ENCODE measurements around the gene SSR3.

Gene SSR3

GRCh38 chr3:156533205-156533604 is 21.7 kb downstream of the SSR3 start:
- H3K27ac ChIP-seq (replicated peaks), result no peak overlapping the region
- TF ChIP-seq SPI1 (IDR thresholded peaks at IDR 0.05; ENCODE audit: borderline replicate concordance, low read depth) (no peak), GABPA (IDR thresholded peaks at IDR 0.05; ENCODE audit: low read depth) (no peak), POLR2AphosphoS5 (IDR thresholded peaks at IDR 0.05; ENCODE audit: low read depth) (no peak), CTCF (IDR thresholded peaks at IDR 0.05; ENCODE audit: insufficient read depth, low read length) (no peak)
- TF ChIP-seq, protein P1, sequence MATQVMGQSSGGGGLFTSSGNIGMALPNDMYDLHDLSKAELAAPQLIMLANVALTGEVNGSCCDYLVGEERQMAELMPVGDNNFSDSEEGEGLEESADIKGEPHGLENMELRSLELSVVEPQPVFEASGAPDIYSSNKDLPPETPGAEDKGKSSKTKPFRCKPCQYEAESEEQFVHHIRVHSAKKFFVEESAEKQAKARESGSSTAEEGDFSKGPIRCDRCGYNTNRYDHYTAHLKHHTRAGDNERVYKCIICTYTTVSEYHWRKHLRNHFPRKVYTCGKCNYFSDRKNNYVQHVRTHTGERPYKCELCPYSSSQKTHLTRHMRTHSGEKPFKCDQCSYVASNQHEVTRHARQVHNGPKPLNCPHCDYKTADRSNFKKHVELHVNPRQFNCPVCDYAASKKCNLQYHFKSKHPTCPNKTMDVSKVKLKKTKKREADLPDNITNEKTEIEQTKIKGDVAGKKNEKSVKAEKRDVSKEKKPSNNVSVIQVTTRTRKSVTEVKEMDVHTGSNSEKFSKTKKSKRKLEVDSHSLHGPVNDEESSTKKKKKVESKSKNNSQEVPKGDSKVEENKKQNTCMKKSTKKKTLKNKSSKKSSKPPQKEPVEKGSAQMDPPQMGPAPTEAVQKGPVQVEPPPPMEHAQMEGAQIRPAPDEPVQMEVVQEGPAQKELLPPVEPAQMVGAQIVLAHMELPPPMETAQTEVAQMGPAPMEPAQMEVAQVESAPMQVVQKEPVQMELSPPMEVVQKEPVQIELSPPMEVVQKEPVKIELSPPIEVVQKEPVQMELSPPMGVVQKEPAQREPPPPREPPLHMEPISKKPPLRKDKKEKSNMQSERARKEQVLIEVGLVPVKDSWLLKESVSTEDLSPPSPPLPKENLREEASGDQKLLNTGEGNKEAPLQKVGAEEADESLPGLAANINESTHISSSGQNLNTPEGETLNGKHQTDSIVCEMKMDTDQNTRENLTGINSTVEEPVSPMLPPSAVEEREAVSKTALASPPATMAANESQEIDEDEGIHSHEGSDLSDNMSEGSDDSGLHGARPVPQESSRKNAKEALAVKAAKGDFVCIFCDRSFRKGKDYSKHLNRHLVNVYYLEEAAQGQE (IDR thresholded peaks at IDR 0.05; ENCODE audit: insufficient replicate concordance, low read depth), result no peak
- peaks cover 5% of the 10 kb centered on the region for H3K27me3 ChIP-seq (ENCODE audit: insufficient read depth, poor library complexity, severe bottlenecking)
- no peak for DNase-seq (ENCODE audit: low read depth in 1 of 2, low spot score in 1 of 2)
- H3K4me3 ChIP-seq (replicated peaks; ENCODE audit: insufficient read depth, low read length), result no peak overlapping the region

DNA sequence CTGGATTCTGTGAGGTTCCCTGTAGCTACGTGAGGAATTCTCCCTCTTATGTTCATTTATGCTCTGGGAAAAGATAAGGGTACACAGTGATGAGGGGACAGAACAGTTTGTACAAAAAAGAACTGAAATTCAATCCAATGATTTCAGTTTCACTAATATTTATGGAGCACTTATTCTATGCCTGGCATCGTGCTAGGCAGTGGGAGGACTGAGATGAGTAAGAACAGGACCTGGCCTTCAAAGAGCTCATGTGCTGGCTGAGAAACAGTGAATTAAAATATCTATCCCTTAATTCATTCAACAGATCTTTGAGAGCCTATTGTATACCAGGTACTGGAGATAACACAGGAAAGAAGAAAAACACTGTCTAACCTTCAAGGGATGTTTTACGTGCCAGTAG is 22.2 kb downstream of the SSR3 start:
- no peak overlapping the region for H3K27ac ChIP-seq (replicated peaks)
- H3K4me3 ChIP-seq (replicated peaks; ENCODE audit: insufficient read depth, low read length), result no peak overlapping the region
- peaks cover 5% of the 10 kb centered on the region for H3K27me3 ChIP-seq (ENCODE audit: insufficient read depth, poor library complexity, severe bottlenecking)
- DNase-seq (ENCODE audit: low read depth in 1 of 2, low spot score in 1 of 2), result no peak
- TF ChIP-seq, protein P1 (IDR thresholded peaks at IDR 0.05; ENCODE audit: insufficient replicate concordance, low read depth), result no peak
- TF ChIP-seq GABPA (IDR thresholded peaks at IDR 0.05; ENCODE audit: low read depth) (no peak), POLR2AphosphoS5 (IDR thresholded peaks at IDR 0.05; ENCODE audit: low read depth) (no peak), SPI1 (IDR thresholded peaks at IDR 0.05; ENCODE audit: borderline replicate concordance, low read depth) (no peak), CTCF (IDR thresholded peaks at IDR 0.05; ENCODE audit: insufficient read depth, low read length) (no peak)

DNA sequence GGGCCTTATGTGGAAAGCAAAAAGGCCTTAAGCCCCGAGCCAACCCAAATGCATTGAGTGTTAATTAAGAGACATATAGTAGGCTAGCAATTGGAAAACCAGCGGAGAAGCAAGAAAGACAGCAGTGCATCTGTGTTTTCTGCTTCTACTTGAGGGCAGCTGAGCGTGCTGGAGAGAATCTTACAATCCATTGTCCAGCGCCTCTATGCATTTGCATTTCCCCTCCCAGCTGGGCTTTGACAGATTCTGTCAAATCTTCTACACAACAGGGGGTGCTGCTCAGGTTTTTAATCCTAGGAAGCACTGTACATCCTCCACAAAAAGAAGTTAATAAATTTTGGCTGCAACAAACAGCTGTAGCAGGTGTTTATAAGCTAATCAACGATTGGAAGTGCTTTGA is 23.9 kb downstream of the SSR3 start:
- H3K4me3 ChIP-seq (replicated peaks; ENCODE audit: insufficient read depth, low read length), result no peak overlapping the region
- TF ChIP-seq CTCF (IDR thresholded peaks at IDR 0.05; ENCODE audit: insufficient read depth, low read length) (no peak), GABPA (IDR thresholded peaks at IDR 0.05; ENCODE audit: low read depth) (no peak), POLR2AphosphoS5 (IDR thresholded peaks at IDR 0.05; ENCODE audit: low read depth) (no peak), SPI1 (IDR thresholded peaks at IDR 0.05; ENCODE audit: borderline replicate concordance, low read depth) (no peak)
- H3K27ac ChIP-seq (replicated peaks), result no peak overlapping the region
- peaks cover 5% of the 10 kb centered on the region for H3K27me3 ChIP-seq (ENCODE audit: insufficient read depth, poor library complexity, severe bottlenecking)
- no peak for DNase-seq (ENCODE audit: low read depth in 1 of 2, low spot score in 1 of 2)

GRCh38 chr3:156527060-156527459 is 27.9 kb downstream of the SSR3 start:
- Histone ChIP-seq H3K27ac (replicated peaks) (no peak overlapping the region), H3K4me3 (replicated peaks; ENCODE audit: insufficient read depth, low read length) (no peak overlapping the region), H3K27me3 (ENCODE audit: insufficient read depth, poor library complexity, severe bottlenecking) (peaks cover 15% of the 10 kb centered on the region)
- DNase-seq (ENCODE audit: low read depth in 1 of 2, low spot score in 1 of 2), result no peak
- TF ChIP-seq, protein P1 (IDR thresholded peaks at IDR 0.05; ENCODE audit: insufficient replicate concordance, low read depth), result no peak
- TF ChIP-seq POLR2AphosphoS5 (IDR thresholded peaks at IDR 0.05; ENCODE audit: low read depth), result no peak
- TF ChIP-seq GABPA (IDR thresholded peaks at IDR 0.05; ENCODE audit: low read depth), result no peak
- TF ChIP-seq CTCF (IDR thresholded peaks at IDR 0.05; ENCODE audit: insufficient read depth, low read length), result no peak
- TF ChIP-seq SPI1 (IDR thresholded peaks at IDR 0.05; ENCODE audit: borderline replicate concordance, low read depth), result no peak

Measured in HL-60 (cell line).